ES-I3 (cell line): Measurements from ENCODE around the gene IGF2BP2.

Experiments
- H3K36me3 ChIP-seq: 2 replicates; pipeline ENCODE4 v1.6.1; 2013; ENCODE audit warnings: mild to moderate bottlenecking, low read length, control low read depth, moderate library complexity; ENCODE audit not compliant: insufficient read depth
- H3K4me1 ChIP-seq: 2 replicates; pipeline ENCODE4 v1.6.1; 2013; ENCODE audit warnings: mild to moderate bottlenecking, control low read depth, low read length; ENCODE audit not compliant: insufficient read depth
- H3K9ac ChIP-seq: 2 replicates; pipeline ENCODE4 v1.6.1; 2013; ENCODE audit warnings: low read depth, mild to moderate bottlenecking, low read length, moderate library complexity
- H3K9me3 ChIP-seq: 2 replicates; pipeline ENCODE4 v1.6.1; 2013; ENCODE audit warnings: mild to moderate bottlenecking, low read length, moderate library complexity; ENCODE audit not compliant: control insufficient read depth, insufficient read depth

IGF2BP2 gene

GRCh38 chr3:185758912-185759311 is 65.9 kb downstream of the IGF2BP2 start:
- Histone ChIP-seq H3K4me1 (peaks cover 37% of the 10 kb centered on the region), H3K36me3 (peaks cover 25% of the 10 kb centered on the region), H3K9me3 (peaks cover 18% of the 10 kb centered on the region), H3K9ac (no peak overlapping the region)

DNA sequence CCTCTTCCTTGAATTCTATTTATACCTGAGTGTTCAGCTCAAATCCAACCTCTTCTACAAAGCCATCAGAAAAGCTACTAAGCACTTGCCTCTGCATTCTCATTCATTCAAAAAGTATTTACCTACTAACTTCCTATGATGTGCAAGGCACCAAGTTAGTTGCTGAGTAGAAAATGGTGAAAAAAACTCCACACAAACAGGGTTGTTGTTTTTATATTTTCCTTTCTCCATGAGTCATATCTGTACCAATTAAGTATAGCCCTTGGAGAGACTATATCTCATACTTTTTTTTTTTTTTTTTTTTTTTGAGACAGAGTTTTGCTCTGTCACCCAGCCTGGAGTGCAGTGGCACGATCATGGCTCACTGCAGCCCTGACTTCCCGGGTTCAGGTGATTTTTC is 67.7 kb downstream of the IGF2BP2 start:
- Histone ChIP-seq H3K9me3 (peaks cover 18% of the 10 kb centered on the region), H3K36me3 (peaks cover 25% of the 10 kb centered on the region)

DNA sequence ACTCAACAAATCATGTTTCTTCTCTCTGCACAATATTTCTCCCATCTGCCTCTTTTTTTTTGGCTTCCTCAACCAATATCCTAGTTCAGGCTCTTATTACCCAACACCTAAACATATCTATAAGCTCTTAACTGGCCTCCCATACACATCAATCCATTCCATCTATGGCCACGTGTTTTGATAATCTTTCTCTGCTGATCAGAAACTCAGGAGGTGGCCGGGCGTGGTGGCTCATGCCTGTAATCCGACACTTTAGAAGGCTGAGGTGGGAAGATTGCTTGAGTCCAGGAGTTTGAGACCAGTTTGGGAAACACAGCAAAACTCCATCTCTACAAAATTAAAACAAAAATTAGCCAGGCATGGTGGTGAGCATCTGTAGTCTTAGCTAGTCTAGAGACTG is 68.4 kb downstream of the IGF2BP2 start:
- peaks cover 18% of the 10 kb centered on the region for H3K9me3 ChIP-seq
- no peak overlapping the region for H3K9ac ChIP-seq
- H3K4me1 ChIP-seq = peaks cover 32% of the 10 kb centered on the region
- H3K36me3 ChIP-seq = peaks cover 25% of the 10 kb centered on the region

More for the DNA sequence above, 67.7 kb downstream of the IGF2BP2 start:
- H3K4me1 ChIP-seq = peaks cover 34% of the 10 kb centered on the region
- no peak overlapping the region for H3K9ac ChIP-seq

- Histone ChIP-seq H3K9me3 (peaks cover 18% of the 10 kb centered on the region), H3K36me3 (peaks cover 25% of the 10 kb centered on the region), H3K9ac (no peak overlapping the region), H3K4me1 (peaks cover 27% of the 10 kb centered on the region)
These were observed 69.9 kb downstream of the IGF2BP2 start for GRCh38 chr3:185754920-185755319.

DNA sequence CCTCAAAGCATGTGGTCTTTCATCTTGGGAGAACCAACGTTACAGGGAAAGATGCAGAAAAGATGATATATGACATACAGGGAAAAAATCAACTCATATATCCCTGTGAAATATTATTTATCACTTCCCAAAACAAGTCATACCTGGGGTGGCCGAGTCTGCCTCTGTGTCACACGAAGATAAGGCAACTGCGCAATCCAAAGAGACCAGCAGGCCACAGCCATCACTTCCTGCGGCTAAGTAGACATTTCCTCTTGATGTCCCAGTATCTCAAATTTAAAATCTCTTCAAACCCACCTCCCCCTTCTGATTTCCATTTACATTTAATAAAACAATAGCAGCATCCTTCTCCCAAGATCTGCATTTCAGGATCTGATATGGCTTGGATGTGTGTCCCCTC is 71.5 kb downstream of the IGF2BP2 start:
- Histone ChIP-seq H3K4me1 (peaks cover 24% of the 10 kb centered on the region), H3K36me3 (peaks cover 22% of the 10 kb centered on the region), H3K9ac (no peak overlapping the region), H3K9me3 (peaks cover 17% of the 10 kb centered on the region)

GRCh38 chr3:185750702-185751101 is 74.1 kb downstream of the IGF2BP2 start:
- peaks cover 39% of the 10 kb centered on the region for H3K4me1 ChIP-seq
- H3K36me3 ChIP-seq = peaks cover 10% of the 10 kb centered on the region
- H3K9ac ChIP-seq = no peak overlapping the region
- peaks cover 5% of the 10 kb centered on the region for H3K9me3 ChIP-seq

GRCh38 chr3:185750015-185750414 is 74.8 kb downstream of the IGF2BP2 start:
- Histone ChIP-seq H3K9ac (no peak overlapping the region), H3K9me3 (0 out of 2 replicates have a peak, but pooled peaks cover under 1% of the 10 kb centered on the region), H3K36me3 (peaks cover 7% of the 10 kb centered on the region; the same call in 1 of the 2 replicates), H3K4me1 (peaks cover 40% of the 10 kb centered on the region)

- Histone ChIP-seq H3K9me3 (no peaks in the 10 kb centered on the region), H3K36me3 (no peaks in the 10 kb centered on the region), H3K9ac (no peak overlapping the region), H3K4me1 (peaks cover 36% of the 10 kb centered on the region)
These were observed 78.4 kb downstream of the IGF2BP2 start for GRCh38 chr3:185746470-185746869.

DNA sequence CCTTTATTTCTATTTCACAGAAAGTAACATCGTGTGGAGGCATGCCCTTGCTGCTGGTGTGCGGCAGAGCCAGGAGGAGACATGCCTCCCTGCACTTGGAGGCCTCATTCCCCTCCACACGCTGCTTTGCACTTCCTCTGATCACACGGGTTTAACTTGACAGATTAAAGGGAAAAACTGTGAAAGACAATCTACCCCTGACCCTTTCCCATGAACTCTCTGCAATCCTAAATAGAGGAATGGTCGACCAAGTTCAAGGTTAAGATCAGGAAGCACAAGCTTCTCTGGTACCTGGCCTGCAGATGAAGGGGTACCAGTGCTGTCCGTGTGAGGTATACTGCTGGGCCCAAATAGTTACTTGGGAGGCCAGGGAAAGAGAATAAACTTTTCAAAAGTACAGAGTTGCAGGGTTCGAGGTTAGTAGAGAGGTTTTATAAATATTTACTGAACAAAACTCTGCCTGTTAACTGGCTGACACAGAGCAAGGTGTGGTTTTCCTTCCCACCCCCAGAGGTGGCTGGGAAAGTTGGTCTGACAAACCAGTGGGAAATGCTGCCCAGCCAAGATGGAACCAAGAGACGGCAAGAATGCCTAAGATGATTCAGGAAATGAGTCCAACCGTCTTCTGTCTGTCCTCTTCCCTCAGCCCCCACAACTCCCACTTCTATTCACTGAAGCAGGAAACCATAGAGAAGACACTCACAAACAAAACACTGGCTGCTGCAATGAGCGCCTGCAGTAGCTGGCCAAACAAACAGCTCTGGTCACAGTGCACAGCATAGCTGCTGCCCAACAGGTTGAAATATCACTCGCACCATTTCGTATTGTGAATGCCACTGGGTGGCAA is 79.6 kb downstream of the IGF2BP2 start:
- no peak overlapping the region for H3K9ac ChIP-seq
- H3K36me3 ChIP-seq = no peaks in the 10 kb centered on the region
- no peaks in the 10 kb centered on the region for H3K9me3 ChIP-seq
- peaks cover 32% of the 10 kb centered on the region for H3K4me1 ChIP-seq

DNA sequence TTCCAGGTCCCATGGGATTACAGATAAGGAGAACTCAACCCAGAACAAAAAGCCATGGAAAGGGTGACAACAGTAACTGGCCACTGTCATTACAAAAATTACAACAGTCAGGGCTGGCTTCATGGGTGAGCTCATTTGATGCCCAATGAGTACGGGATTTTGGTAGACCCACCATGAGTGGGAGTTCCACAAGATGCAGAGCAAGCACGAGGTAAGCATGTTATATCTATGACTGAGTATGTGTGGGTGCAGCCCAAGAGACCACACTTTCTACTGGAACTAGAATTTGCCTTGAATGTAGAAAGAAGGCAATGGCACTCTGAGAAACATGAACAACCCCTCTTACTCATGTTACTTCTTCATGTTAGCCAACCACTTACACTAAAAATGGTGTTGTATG is 83.3 kb downstream of the IGF2BP2 start:
- Histone ChIP-seq H3K9ac (no peak overlapping the region), H3K36me3 (no peaks in the 10 kb centered on the region), H3K9me3 (no peaks in the 10 kb centered on the region), H3K4me1 (peaks cover 18% of the 10 kb centered on the region; the same call in 1 of the 2 replicates)

DNA sequence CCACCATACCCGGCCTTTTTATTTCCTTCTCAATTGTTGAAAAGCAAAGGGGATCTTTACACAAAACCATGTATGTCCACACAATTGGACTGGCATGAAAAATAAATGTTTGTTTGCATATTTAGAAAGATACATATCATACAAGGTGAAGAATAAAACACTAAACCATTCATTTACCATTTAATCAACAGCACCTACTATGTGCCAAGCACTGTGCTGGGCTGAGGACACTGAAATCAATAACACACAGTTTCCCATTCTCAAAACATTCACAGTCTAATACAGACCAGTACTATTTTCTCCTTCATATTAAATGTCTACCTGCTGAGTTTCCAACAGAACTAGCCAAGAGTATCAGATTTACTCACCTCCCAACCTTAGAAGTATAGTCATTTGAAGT is 84.7 kb downstream of the IGF2BP2 start:
- Histone ChIP-seq H3K9ac (no peak overlapping the region), H3K36me3 (no peaks in the 10 kb centered on the region), H3K4me1 (peaks cover 4% of the 10 kb centered on the region; the same call in 1 of the 2 replicates), H3K9me3 (no peaks in the 10 kb centered on the region)

GRCh38 chr3:185739264-185739701 is 85.6 kb downstream of the IGF2BP2 start:
- peaks cover 1% of the 10 kb centered on the region; the same call in 1 of the 2 replicates for H3K4me1 ChIP-seq
- no peaks in the 10 kb centered on the region for H3K36me3 ChIP-seq
- no peaks in the 10 kb centered on the region for H3K9me3 ChIP-seq
- no peak overlapping the region for H3K9ac ChIP-seq

DNA sequence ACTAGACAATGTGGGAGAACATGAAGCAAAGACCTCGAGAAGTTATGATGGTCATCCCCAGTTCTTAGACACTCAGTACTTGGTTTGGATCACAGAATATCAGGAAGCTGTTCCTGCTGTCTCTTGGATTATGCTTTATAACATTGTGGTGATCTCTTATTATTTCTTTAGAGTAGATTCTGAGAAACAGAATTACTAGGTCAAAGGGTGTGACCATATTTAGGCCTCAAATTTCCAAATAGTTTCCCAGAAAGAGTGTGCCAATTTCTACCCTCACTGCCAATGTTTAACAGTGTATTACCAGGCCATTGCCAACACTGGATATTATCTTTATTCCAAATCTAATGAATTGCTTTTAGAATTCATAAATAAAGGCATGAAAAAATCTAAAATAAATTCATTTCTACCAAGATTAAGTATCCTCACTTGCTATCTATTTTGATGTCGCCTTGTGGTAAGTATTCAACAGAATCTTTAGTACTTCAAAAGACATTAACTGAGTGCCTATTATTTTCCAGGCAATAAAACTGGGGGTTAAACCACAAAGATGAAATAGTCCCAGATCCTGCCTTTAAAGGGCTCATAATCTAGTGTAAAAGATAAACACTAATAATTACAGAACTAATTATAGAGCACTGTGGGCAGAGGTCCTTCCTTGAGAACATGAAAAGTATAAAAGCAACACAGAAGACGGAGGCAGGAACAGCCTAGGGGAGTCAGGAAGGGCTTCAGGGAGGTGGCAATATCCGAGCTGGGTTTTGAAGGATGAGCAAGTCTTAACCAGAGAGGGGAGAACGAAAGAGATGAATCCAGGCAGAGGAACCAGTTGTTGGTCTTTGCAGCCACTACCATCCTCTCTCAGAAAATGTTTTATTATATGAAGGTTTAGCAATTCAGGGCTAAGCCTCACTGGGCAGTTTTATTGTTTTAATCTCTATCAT is 86.8 kb downstream of the IGF2BP2 start:
- H3K4me1 ChIP-seq = peaks cover 8% of the 10 kb centered on the region
- no peaks in the 10 kb centered on the region for H3K36me3 ChIP-seq
- H3K9me3 ChIP-seq = no peaks in the 10 kb centered on the region
- H3K9ac ChIP-seq = no peak overlapping the region

DNA sequence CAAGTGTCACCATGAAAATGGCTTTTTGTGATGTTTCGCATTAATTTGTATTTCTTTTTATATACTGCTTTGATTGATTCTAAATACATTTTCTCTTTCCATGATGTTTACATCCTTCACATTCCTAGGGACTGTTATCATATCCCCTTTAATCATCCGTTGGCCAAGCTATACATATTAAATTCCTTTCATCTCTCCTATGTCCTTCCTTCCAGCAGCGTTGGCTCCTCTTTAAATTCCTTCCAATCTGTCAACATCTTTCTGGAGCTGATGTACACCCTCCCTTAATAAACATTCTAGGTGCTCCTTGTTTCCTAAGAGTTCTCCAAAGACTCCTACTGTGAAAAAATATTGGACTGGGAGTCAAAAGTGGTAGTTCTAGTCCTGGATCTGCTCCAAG is 87.8 kb downstream of the IGF2BP2 start:
- Histone ChIP-seq H3K36me3 (no peaks in the 10 kb centered on the region), H3K9ac (no peak overlapping the region), H3K9me3 (no peaks in the 10 kb centered on the region), H3K4me1 (peaks cover 17% of the 10 kb centered on the region)
